Gastroesophageal sphincter (tissue), 3 donors: Measurements from ENCODE around the gene SIRPA.

ENCODE experiments used
- CTCF ChIP-seq, 4 experiments: fragments of 200-600 bp in 2 of 4; fragments of 450-650 bp in 2 of 4; sonication (generic) in 1 of 4; IDR thresholded peaks; one replicate each; pipeline ENCODE4 v1.5.1; 2017 to 2019; ENCODE audit warnings: antibody characterized with exemption in 4 of 4, mild to moderate bottlenecking in 2 of 4, moderate library complexity in 2 of 4
- POLR2AphosphoS5 ChIP-seq: sonication (generic); formaldehyde crosslinking; IDR thresholded peaks from one replicate; pipeline ENCODE4 v1.6.1; 2017; ENCODE audit warnings: antibody characterized with exemption

GRCh38 chr20:1929460-1929859 is 34.3 kb downstream of the SIRPA start:
- TF ChIP-seq CTCF (IDR thresholded peaks at IDR 0.05): no peak
- TF ChIP-seq POLR2AphosphoS5: no peak
